Stimulated activated CD4-positive, alpha-beta T cell treated with anti-CD3 and anti-CD28 coated beads, Interleukin-1b, Interleukin-23, amount 100 ng/mL, for 24 hours (primary cell): ENCODE measurements around the gene SLC25A38.
A peak's percentile ranks its signal among the peaks of the same experiment; 100 is the strongest.
"Not testable (repeated sequence)": the region's sequence is repeated elsewhere in the genome, so short reads cannot be mapped to it uniquely, and the experiment has no call there.

Source experiments
- DNase-seq, 4 experiments: peaks; one replicate each; pipeline ENCODE4 v3.0.0-alpha.2; 2020; ENCODE audit warnings: low read depth in 4 of 4, low spot score in 1 of 4

The SLC25A38 gene, protein sequence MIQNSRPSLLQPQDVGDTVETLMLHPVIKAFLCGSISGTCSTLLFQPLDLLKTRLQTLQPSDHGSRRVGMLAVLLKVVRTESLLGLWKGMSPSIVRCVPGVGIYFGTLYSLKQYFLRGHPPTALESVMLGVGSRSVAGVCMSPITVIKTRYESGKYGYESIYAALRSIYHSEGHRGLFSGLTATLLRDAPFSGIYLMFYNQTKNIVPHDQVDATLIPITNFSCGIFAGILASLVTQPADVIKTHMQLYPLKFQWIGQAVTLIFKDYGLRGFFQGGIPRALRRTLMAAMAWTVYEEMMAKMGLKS

GRCh38 chr3:39383045-39383880 is at the start of gene SLC25A38:
Gene SLC25A38, plus strand, starts transcription at chr3:39383370. Its CDS starts 355 bp downstream, at chr3:39383725.
- DNase-seq: peak; percentile 45 to 76 (median 62)

- DNase-seq: no peak
Measured at GRCh38 chr3:39333607-39334006, 49.6 kb upstream of the SLC25A38 start.

DNA sequence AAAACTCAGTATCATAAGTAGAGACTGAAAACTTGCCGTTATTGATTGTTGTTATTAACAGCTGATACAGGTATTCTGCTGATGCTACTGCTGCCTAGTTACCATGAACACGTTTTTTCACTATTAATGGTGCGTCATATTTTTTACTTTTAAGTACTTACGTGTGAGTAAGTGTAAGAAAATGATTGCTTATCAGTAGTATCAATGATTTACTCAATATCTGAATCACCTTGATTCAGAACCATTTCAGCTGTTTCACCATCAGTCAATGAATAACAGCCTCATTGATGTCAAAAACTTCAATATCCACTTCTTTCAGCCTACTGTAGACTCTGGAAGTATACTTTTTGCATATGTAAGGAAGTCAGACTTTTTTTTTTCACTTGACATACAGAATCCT is 49.0 kb upstream of the SLC25A38 start:
- no peak for DNase-seq

DNA sequence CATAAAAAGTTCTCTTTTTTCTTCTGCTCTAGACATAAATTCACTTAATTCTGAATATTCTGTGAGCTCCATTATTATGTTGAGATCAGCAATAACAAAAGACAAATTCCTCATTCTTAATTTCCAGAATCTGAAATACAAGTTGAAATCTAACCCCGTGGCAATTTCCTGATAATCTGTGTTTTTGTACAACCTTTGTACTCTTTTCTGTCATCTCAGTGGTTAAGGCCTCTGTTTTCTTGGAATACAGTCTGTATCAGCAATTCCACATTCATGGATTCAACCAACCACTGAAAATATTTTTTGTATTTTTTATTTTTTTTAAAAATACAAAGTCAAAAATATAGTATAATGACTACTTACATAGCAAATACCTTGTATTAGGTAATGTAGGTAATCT is 45.0 kb upstream of the SLC25A38 start:
- DNase-seq: no peak

GRCh38 chr3:39339086-39339485 is 44.1 kb upstream of the SLC25A38 start:
- DNase-seq: no peak

DNA sequence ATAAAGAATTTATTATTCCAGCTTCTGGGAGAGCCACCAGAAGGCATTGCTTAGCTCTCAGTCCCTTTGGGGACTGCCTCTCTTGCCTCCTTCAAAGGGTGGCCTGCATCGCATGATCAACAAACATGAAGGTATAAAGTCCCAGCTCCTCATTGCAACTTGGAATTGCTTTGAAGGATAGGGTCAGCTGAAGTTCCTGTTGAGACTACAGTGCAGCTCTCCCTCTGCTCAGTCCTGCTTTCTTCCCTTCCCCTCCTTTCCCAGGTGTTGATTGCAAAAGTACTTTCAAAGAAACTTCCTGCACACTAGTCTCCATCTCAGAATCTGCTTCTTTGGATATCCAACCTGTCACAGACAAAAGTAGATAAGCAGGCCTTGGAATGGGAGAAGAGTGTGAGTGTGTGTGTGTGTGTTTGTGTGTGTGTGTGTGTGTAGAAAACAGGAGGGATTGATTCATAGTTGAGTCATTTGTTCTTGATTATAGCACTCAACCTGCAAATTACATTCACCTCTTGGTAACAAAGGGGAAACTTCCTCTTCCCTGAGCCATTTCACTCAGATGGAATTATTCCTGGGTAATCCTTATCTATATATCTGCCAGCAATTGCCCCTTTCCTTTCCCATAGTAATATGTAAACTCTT is 40.0 kb upstream of the SLC25A38 start:
- no peak for DNase-seq

GRCh38 chr3:39343760-39344159 is 39.4 kb upstream of the SLC25A38 start:
- DNase-seq: no peak

DNA sequence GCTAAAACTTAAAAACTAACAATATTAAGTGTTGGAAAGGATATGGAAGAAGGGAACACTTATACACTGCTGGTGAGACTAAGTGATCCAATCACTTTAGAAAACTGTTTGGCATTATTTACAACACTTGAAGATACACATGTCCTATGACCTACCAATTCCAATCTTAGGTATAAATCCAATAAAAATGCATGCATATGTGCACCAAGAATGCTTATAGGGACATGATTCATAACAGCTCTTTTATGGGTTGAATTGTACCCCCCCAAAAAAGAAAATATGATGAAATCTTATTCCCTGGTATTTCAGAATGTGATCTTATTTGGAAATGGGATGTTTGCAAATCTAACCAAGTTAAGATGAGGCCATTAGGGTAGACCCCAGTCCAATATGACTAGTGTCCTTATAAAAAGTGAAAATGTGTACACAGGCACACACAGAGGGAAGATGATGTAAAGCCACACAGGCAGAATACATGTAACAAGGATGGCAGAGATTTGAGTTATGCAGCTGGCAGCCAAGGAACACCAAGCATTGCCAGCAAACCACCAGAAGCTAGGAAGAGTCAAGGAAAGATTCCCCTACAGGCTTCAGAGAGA is 38.3 kb upstream of the SLC25A38 start:
- no peak for DNase-seq

GRCh38 chr3:39346785-39347585 is 36.2 kb upstream of the SLC25A38 start:
- DNase-seq: no peak

DNA sequence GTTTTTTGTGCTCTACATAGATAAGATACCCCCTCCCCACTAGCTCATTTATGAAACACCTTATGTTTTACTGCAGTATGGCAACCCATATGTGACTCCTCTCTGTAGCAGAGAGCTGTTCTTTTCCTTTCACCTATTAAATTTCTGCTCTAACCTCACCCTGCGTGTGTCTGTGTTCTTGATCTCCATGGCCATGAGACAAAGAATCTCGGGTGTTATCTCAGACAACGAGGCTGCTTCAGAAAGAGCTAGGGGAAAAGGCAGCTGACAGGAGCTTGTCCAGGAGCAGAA is 35.6 kb upstream of the SLC25A38 start:
- no peak for DNase-seq

DNA sequence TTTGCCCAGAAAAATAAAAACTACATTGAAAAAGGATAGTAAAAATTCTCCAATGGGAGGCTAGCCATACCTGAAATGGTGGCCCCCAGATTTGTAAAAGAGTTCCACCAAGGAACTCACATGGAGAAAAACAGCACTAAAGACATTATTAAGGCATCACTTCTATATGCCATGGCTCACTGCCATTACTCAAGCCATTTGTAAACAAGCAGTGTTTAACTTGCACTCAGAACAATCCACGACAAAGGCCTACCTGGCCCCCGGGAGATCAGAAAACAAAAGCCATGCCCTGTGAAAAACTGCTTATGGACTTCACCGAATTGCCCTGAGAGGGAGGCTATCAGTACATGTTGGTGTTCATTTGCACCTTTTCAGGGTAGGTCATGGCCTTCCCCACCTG is 34.1 kb upstream of the SLC25A38 start:
- DNase-seq: no peak

DNA sequence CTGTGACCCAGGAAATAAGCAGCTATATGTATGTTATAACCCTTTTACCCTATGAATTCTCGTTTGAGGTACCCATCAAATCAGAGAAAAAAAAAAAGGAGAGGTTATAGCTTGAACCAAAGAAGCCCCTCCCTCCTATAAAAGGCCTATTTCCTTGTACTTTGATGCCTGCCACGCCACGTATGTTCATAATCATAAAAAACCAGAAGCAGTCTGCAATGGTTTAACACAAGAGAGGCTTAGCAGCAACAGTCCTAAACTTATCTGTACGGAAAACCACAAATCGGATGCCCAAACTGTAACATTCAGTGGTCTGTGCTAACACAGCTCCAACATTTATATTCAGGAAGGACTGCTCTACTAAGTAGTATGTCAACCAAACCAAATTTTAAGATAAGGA is 32.5 kb upstream of the SLC25A38 start:
- DNase-seq: no peak

DNA sequence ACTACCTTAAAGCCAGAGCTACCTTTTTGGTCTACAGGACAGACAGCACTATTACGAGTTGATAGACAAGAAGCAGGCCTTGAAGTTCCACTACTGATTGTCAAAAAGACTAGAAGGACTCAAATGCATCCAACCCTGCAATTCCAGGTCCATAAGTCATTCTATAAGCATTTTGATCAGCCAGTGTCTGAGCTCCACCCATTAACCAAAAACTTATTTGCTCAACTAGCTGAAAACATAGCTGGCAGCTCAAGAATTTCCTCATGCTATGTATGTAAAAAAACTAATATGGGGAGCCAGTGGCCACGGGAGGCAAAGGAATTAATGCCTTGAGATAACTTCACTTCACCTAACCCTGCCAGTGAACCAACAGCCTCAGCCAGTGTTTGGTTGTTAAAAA is 32.0 kb upstream of the SLC25A38 start:
- DNase-seq: not testable (repeated sequence)

GRCh38 chr3:39353168-39353927 is 29.8 kb upstream of the SLC25A38 start:
- not testable (repeated sequence) for DNase-seq

DNA sequence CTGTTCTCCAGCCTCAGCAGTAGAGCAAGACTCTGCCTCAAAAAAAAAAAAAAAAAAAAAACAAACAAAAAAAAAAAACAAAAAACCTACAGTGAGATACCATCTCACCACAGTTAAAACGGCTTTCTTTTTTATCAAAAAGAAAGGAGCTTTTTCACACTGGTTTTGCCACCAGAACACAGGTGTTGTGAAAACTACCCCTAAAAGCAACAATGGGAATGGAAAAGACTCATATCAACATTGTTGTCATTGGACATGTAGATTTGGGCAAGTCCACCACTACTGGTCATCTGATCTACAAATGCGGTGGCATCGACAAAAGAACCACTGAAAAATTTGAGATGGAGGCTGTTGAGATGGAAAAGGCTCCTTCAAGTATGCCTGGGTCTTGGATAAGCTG is 24.8 kb upstream of the SLC25A38 start:
- no peak for DNase-seq

DNA sequence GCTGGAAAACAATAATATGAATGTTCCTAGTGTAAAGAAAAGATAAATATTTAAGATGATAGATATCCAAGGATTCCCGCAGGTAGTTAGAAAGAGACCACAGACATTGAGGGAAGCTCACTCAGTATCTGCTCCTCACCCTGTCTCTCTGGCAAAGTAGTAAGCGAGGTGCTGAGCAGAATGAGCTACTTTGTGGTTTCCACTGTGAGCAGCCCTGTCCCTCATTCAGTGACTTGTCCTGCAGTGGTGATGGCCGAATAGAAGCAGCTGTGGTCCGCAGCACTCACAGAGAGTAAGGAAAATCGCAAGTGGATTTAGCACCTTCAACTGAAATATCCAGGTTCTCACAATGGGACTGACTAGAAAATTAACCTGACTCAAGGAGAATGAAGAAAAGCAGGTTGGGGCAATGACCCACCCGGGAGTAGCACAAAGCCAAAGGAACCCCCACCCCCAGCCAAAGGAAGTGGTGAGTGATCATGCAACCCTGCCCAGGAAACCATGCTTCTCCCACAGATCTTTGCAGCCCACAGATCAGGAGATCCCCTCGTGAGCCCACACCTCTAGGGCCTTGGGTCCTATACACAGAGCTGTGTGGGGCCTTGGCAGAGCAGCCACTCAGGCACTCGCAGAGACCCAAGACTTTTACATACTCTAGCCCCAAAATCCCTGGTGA is 21.8 kb upstream of the SLC25A38 start:
- peak in 2 of 4 experiments; percentile 9 for DNase-seq

- DNase-seq: no peak
Measured at GRCh38 chr3:39362192-39362591, 21.0 kb upstream of the SLC25A38 start.

GRCh38 chr3:39362812-39363211 is 20.4 kb upstream of the SLC25A38 start:
- no peak for DNase-seq

GRCh38 chr3:39370450-39370849 is 12.7 kb upstream of the SLC25A38 start:
- not testable (repeated sequence) for DNase-seq

DNA sequence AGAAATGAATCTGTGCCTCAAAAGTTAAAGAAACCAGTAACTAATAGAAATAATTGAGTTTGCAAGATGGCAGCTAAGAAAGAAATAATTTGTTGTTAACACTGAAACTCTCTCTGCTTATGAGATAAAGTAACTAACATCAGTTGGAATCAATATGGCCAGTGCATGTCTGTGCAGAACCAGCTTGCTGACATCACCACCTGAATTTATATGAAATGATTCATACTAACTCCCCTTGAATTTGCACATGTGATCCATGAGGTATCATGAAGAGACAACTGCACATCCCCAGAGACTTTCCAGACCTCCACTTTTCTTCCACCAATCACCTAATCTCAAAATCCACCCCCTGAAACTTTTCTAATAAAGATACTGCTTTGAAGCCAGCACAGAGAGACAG is 10.3 kb upstream of the SLC25A38 start:
- no peak for DNase-seq
